ENCODE results near the gene PCDHGA8. TPM values are rescaled to one million over a fixed set of nuclear protein-coding genes. Genes with fewer than 3 reads are reported as not detected.

The PCDHGA8 gene
- total RNA-seq, 1 experiment from 2014 or later, result 0.05 TPM

GRCh38 chr5:141417494-141418172, 25.2 kb downstream of the PCDHGA8 start, which contains the start of gene PCDHGB7:
TSS of gene PCDHGB7 (plus strand) at chr5:141417677. CDS start at chr5:141417860, 183 bp downstream.

GRCh38 chr5:141420855-141421488, 28.5 kb downstream of the PCDHGA8 start, which contains the start of gene PCDHGA11:
TSS of gene PCDHGA11 (plus strand) at chr5:141421051. CDS start at chr5:141421228, 177 bp downstream.

GRCh38 chr5:141430332-141431113, 38.1 kb downstream of the PCDHGA8 start, which contains the start of gene PCDHGA12:
TSS of gene PCDHGA12 (plus strand) at chr5:141430507. CDS start at chr5:141430760, 253 bp downstream.

Other genes starting within 250 kb of the PCDHGA8 start
- 0.74 to 1.2 TPM (median 0.88 TPM) in 5 replicates for gene PCDHB6, start 242.6 kb upstream of the PCDHGA8 start, total RNA-seq (2022; extraction: Qiagen RNA extraction)
- 0.02 TPM in 1 of 5 replicates, not detected in the others for gene PCDHB7, start 220.0 kb upstream of the PCDHGA8 start, total RNA-seq (2022; extraction: Qiagen RNA extraction)
- 0.15 to 0.41 TPM (median 0.29 TPM) in 5 replicates for gene PCDHB8, start 214.8 kb upstream of the PCDHGA8 start, total RNA-seq (2022; extraction: Qiagen RNA extraction)
- gene PCDHB16, start 210.2 kb upstream of the PCDHGA8 start, total RNA-seq (2022; extraction: Qiagen RNA extraction), result 0.05 to 0.15 TPM (median 0.09 TPM) in 5 replicates
- gene PCDHB9, start 205.5 kb upstream of the PCDHGA8 start, total RNA-seq (2022; extraction: Qiagen RNA extraction), result 0.02 to 0.07 TPM in 2 of 5 replicates, not detected in the others
- 0.06 to 0.08 TPM (median 0.07 TPM) in 3 of 5 replicates, not detected in the others for gene PCDHB10, start 200.3 kb upstream of the PCDHGA8 start, total RNA-seq (2022; extraction: Qiagen RNA extraction)
- 0.07 to 0.08 TPM (median 0.07 TPM) in 4 of 5 replicates, not detected in the other for gene PCDHB11, start 193.0 kb upstream of the PCDHGA8 start, total RNA-seq (2022; extraction: Qiagen RNA extraction)
- gene PCDHB12, start 183.9 kb upstream of the PCDHGA8 start, total RNA-seq (2022; extraction: Qiagen RNA extraction), result 0.03 to 0.05 TPM in 2 of 5 replicates, not detected in the others
- gene PCDHB13, start 178.7 kb upstream of the PCDHGA8 start, total RNA-seq (2022; extraction: Qiagen RNA extraction), result 0.04 to 0.09 TPM (median 0.07 TPM) in 5 replicates
- gene PCDHB14, start 169.3 kb upstream of the PCDHGA8 start, total RNA-seq (2022; extraction: Qiagen RNA extraction), result 0.01 to 0.09 TPM (median 0.06 TPM) in 5 replicates
- gene PCDHB15, start 147.2 kb upstream of the PCDHGA8 start, total RNA-seq (2022; extraction: Qiagen RNA extraction), result 0.05 to 0.16 TPM (median 0.05 TPM) in 5 replicates
- gene SLC25A2, start 88.6 kb upstream of the PCDHGA8 start, total RNA-seq (2022; extraction: Qiagen RNA extraction), result not detected in 5 replicates
- gene TAF7, start 71.8 kb upstream of the PCDHGA8 start, total RNA-seq (2022; extraction: Qiagen RNA extraction), result 61.8 to 74.9 TPM (median 70.3 TPM) in 5 replicates
- 0.22 to 0.32 TPM (median 0.26 TPM) in 5 replicates for gene PCDHGA1, start 62.1 kb upstream of the PCDHGA8 start, total RNA-seq (2022; extraction: Qiagen RNA extraction)
- gene PCDHGA2, start 53.9 kb upstream of the PCDHGA8 start, total RNA-seq (2022; extraction: Qiagen RNA extraction), result 0.46 to 0.83 TPM (median 0.69 TPM) in 5 replicates
- 0.02 to 0.05 TPM (median 0.03 TPM) in 4 of 5 replicates, not detected in the other for gene PCDHGA3, start 48.8 kb upstream of the PCDHGA8 start, total RNA-seq (2022; extraction: Qiagen RNA extraction)
- 1.5 to 2.2 TPM (median 1.8 TPM) in 5 replicates for gene PCDHGB1, start 42.5 kb upstream of the PCDHGA8 start, total RNA-seq (2022; extraction: Qiagen RNA extraction)
- gene PCDHGA4, start 37.6 kb upstream of the PCDHGA8 start, total RNA-seq (2022; extraction: Qiagen RNA extraction), result 0.08 to 0.21 TPM (median 0.14 TPM) in 5 replicates
- gene PCDHGB2, start 32.6 kb upstream of the PCDHGA8 start, total RNA-seq (2022; extraction: Qiagen RNA extraction), result 0.05 to 0.16 TPM (median 0.11 TPM) in 5 replicates
- gene PCDHGA5, start 28.5 kb upstream of the PCDHGA8 start, total RNA-seq (2022; extraction: Qiagen RNA extraction), result 0.09 to 0.21 TPM (median 0.15 TPM) in 5 replicates
- 0.09 to 0.43 TPM (median 0.21 TPM) in 5 replicates for gene PCDHGB3, start 22.4 kb upstream of the PCDHGA8 start, total RNA-seq (2022; extraction: Qiagen RNA extraction)
- gene PCDHGA6, start 18.7 kb upstream of the PCDHGA8 start, total RNA-seq (2022; extraction: Qiagen RNA extraction), result 0.12 to 0.32 TPM (median 0.29 TPM) in 5 replicates
- gene PCDHGA7, start 9.9 kb upstream of the PCDHGA8 start, total RNA-seq (2022; extraction: Qiagen RNA extraction), result 0.73 to 1.1 TPM (median 0.95 TPM) in 5 replicates
- gene PCDHGB4, start 4.9 kb upstream of the PCDHGA8 start, total RNA-seq (2022; extraction: Qiagen RNA extraction), result 0.50 to 1.2 TPM (median 0.97 TPM) in 5 replicates
- gene PCDHGB5, start 5.3 kb downstream of the PCDHGA8 start, total RNA-seq (2022; extraction: Qiagen RNA extraction), result 2.0 to 2.7 TPM (median 2.5 TPM) in 5 replicates
- 0.04 to 0.07 TPM (median 0.05 TPM) in 4 of 5 replicates, not detected in the other for gene PCDHGA9, start 10.1 kb downstream of the PCDHGA8 start, total RNA-seq (2022; extraction: Qiagen RNA extraction)
- 0.08 to 0.15 TPM (median 0.13 TPM) in 5 replicates for gene PCDHGB6, start 15.4 kb downstream of the PCDHGA8 start, total RNA-seq (2022; extraction: Qiagen RNA extraction)
- gene PCDHGA10, start 20.4 kb downstream of the PCDHGA8 start, total RNA-seq (2022; extraction: Qiagen RNA extraction), result 0.02 TPM in 2 of 5 replicates, not detected in the others
- 0.02 to 0.11 TPM (median 0.07 TPM) in 5 replicates for gene PCDHGB7, start 25.0 kb downstream of the PCDHGA8 start, total RNA-seq (2022; extraction: Qiagen RNA extraction)
- 0.02 to 0.03 TPM in 2 of 5 replicates, not detected in the others for gene PCDHGA11, start 28.4 kb downstream of the PCDHGA8 start, total RNA-seq (2022; extraction: Qiagen RNA extraction)
- gene PCDHGA12, start 37.9 kb downstream of the PCDHGA8 start, total RNA-seq (2022; extraction: Qiagen RNA extraction), result not detected in 5 replicates
- 6.1 to 7.2 TPM (median 6.6 TPM) in 5 replicates for gene PCDHGC3, start 83.3 kb downstream of the PCDHGA8 start, total RNA-seq (2022; extraction: Qiagen RNA extraction)
- not detected in 5 replicates for gene PCDHGC4, start 92.4 kb downstream of the PCDHGA8 start, total RNA-seq (2022; extraction: Qiagen RNA extraction)
- 0.03 TPM in 1 of 5 replicates, not detected in the others for gene PCDHGC5, start 96.4 kb downstream of the PCDHGA8 start, total RNA-seq (2022; extraction: Qiagen RNA extraction)
- 92.7 to 102 TPM (median 96.0 TPM) in 5 replicates for gene DIAPH1, start 226.4 kb downstream of the PCDHGA8 start, total RNA-seq (2022; extraction: Qiagen RNA extraction)
- 46.9 to 49.8 TPM (median 48.3 TPM) in 5 replicates for gene HDAC3, start 244.2 kb downstream of the PCDHGA8 start, total RNA-seq (2022; extraction: Qiagen RNA extraction)
- 3.0 to 4.2 TPM (median 3.8 TPM) in 5 replicates for gene RELL2, start 244.4 kb downstream of the PCDHGA8 start, total RNA-seq (2022; extraction: Qiagen RNA extraction)

All from A549 treated with dexamethasone at 1 μM for 4 hours (cell line).